HG03378 (cell line): ENCODE data around the gene NUP50.

Source experiments
- ATAC-seq: cut with Tn5 transposase; IDR thresholded peaks from one replicate; pipeline ENCODE4 v1.9.1; 2021; ENCODE audit warnings: mild to moderate bottlenecking, moderate library complexity; ENCODE audit not compliant: unreplicated experiment

NUP50 gene

DNA sequence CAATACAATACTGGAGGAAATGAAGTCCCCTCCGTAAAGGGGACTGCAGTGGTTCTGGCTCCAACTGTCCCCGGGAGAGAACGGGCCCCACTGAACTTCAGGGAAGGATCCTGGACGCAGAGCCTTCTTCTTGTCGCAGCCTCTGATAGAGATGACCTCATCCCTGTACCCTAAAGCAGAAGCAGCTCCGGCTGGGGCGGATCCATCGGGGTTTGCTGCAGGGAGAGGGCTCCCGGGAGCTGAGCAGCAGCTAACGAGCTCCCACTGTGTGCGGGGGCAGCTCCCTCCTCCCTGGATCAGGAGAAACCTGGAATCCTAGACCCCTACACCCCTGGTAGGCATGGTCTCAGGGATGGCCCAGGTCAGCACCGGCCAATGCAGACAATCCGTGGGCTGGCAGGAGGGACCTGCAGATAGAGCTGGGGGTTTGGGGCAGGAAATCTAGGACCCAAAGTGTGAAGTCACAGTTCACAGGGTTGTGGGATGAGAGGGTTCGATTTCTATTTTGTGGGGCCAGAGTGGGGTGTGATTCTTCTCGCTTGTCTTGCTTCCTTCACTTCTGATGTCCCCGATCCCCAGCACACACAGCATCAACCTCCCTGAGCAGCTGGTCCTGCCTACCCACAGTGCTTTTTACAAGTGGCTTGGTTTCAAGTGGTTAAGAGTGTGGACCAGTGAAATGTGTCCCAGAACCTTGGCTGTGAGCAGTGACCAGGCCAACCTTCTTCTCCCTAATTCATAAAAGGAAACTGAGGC, 64.1 kb downstream of the NUP50 start:
- ATAC-seq = no peak

DNA sequence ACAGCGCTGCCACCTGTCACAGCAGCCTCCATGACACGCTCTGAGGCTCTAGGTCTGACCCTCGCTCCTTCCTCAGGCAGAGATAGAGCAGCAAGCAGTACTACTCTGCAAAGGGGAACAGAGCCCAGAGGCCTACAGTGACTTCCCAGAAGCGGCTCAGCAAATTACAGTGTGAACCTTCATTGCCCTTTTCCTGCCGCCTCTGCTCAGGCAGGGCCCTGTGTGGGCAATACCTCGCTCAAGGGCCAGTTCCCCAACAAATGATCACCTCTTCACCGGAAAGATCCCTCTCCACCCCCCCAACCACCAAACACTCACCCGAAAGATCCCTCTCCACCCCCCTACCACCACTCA, 64.7 kb downstream of the NUP50 start:
- no peak for ATAC-seq

DNA sequence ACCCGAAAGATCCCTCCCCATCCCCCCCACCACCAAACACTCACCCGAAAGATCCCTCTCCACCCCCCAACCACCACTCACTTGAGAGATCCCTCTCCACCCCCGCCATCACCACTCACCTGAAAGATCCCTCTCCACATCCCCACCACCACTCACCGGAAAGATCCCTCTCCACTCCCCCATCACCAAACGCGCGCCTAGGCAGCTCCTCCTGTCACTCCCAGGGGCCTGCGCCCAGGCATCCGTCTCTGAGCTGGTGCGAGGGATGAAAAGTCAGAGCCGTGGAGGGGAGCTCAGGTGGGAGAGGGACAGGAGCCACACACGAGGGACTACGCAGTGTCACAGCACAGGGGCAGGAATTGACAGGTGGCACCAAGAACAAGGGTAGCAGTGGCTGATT, 65.5 kb downstream of the NUP50 start:
- no peak for ATAC-seq

DNA sequence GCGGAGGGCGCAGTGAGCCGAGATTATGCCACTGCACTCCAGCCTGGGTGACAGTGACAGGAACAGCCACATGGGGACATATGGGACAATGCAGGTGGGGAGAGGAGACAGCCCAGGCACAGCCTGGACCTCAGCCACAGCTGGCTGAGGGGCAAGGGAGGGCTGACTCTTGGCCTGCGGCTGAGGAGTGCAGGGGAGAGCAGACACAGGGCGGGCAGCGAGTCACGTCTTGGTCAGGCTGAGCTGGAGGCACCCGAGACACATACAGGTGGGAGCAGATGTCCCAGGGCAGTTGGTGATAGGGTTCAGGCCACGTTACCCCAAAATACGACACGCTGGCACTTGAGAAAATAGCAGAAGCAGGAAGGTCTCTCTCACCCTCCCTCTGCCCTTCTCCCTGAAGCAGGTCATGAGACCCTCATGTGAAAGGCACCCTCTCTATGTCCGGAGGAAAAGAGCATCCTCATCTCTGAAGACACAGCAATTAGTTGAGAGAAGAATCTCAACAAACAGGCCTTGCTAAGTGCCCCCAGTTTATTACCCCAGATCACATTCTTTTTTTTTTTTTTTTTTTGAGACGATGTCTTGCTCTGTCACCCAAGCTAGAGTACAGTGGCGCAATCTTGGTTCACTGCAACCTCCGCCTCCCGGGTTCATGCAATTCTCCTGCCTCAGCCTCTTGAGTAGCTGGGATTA, 66.4 kb downstream of the NUP50 start:
- no peak for ATAC-seq

DNA sequence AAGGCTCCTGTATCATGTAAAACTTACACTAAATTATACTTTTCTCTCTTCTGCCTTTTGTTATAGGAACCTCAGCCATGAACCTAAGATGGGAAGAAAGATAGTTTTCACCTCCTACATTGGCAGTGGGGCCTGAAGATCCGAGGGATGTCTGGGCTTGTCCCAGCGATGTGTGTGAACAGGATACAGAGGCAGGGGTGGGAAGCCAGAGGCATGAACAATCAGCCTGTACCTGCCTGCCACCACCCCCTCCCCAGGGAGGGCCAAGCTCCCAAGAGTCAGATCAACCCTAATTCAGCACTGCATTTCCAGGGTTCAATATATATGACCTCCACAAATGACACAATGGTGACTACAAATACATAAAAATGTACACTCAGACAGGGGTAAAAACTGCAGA, 67.6 kb downstream of the NUP50 start:
- ATAC-seq = no peak

DNA sequence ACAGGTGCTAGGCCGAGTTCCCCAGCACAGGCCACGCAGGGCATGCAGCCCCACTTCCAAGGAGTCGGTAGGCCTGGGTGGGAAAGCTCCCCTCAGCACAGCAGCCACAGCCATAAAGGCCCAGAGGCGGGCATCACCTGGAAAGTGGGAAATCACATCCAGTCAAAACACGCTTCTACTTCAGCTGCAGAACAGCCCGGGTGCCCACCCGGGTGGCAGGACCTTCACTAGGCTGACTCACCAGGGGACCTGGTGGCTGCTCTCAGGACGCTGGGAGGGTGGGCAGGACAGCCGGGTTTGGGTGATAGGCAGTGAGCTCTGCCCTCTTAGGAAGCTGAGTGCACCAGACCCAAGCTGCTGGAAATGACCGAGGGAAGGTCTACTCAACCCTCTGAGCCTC, 69.7 kb downstream of the NUP50 start:
- no peak for ATAC-seq

DNA sequence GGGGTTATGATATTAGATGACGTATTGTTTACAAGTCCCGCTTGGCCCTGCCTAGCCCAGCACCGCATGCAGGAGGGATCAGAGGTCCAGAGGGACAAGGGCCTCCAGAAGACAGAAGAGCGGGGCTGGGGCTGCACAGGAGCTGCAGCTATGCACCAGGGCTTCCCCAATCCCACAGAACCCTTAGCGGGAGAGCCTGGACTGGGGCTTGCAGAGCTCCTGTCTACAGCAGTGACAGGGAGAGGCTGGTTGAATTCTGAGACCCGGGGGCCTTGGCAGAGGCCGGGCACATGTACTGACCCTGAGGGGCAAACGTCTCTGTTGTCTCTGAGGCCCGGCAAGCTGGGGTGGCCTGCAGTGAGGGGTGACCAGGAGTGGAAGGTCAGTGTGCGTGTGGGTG, 70.1 kb downstream of the NUP50 start:
- ATAC-seq = no peak

DNA sequence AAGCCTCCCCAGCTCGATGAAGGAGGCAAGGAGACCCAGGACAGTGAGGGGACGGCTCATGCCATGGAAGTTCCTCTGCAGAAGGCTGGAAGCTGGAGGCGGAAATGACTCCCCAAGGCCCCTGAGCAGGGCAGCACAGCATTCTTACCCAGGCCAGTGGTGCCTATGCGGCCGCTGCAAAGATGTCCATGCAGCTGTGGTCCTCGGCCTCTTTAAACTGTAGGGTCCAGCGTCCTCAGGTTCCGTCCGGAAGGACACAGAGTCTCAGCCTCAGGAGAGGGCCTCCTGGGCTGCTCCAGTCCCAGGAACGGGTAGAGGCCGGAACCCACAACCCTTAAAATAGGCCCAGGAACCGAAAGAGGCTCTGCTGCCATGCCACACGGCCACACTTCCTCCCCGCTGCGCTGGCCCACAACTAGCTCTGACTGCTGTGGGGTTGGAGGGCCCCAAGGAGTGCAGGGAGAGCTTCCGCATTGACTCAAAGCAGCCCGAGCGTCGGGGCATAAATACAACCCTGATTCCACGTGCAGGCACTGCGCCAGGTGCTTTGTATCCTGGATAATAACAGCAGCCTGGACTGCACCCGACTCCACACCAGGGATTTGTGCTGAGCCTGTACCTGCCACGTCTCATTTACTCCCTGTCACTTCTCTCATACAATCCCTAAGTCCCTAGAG, 71.5 kb downstream of the NUP50 start:
- ATAC-seq = no peak

DNA sequence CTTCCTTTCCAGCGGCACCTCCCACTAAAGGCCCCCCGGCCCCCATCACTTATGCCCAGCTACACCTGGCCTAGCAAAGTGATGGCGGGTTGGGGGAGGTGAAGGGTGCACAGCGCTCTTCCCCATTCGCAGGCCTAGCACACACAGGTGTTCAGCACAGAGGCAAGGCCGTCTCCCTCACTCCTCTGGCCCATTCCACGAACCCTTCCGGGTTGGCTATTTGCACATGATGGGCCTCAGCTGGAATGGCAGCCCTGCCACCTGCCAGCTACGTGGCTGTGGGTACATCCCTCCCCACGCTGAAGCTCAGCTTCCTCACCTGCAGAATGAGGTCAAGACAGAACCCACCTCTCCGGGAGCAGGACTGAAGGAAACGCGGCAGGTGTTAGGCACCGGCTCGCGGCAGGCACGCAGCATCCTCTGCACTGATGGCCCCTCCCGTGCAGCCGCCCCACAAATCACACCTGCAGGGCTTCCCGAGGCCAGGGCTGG, 72.2 kb downstream of the NUP50 start:
- ATAC-seq = no peak

DNA sequence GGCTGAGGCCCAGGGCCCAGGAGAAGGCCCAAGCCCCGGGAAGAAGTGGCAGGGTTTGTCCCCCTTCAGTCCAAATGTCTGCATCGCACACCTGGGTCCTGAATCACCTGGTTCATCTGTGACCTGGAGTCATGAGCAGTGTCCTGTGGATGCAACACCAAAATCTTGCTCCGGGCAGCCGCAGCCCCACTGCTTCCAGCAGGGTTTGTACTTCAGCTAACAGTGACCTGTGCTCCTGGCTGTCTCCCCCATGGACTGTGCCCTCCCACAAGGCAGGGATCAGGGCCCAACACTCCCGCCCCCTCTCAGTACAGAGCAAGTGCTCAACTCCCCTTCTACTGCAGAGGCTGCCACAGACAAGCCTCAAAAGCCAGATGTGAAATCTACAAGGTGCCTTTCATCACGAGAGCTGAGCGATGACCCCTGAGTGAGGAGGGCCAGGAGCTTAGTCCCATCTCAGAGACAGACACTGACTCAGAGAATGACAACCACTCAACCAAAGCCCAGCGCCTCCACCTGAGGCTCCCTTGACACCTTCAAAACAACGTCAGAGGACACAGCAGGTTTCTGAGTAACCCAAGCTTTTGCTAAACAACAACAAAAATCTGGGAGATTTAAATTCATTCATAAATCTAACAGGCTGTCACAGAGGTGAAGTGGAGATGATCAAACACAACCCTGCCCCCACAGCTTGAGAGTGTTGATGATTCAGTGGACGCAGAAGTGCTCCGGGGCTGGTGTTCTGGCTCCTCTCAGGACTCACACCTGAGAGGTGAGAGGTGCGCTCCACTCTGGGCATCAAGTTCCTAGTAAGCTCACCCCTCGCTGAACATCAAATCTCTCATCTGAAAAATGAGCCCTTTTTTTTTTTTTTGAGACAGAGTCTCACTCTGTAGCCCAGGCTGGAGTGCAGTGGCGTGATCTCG, 73.6 kb downstream of the NUP50 start:
- no peak for ATAC-seq
